RWPE1 (cell line): ENCODE results near the gene BCDIN3D.

ENCODE experiments used
- CTCF ChIA-PET: fragments of 350-600 bp; sonication (Branson Sonifier 250); formaldehyde crosslinking; extraction: SDS; loops from one replicate; lab custom pipeline; 2021; lab: Yijun Ruan, JAX
- POLR2A ChIA-PET: fragments of 400-600 bp; formaldehyde crosslinking; extraction: SDS; loops from one replicate; lab custom pipeline; 2020; ENCODE audit warnings: antibody characterized with exemption; ENCODE audit not compliant: low non-redundant PET; lab: Yijun Ruan, JAX
- DNase-seq: peaks from one replicate; pipeline ENCODE4 v3.0.0; 2012; ENCODE audit warnings: low spot score
- H3K27ac ChIP-seq: fragments of 450-650 bp; 2 replicates; pipeline ENCODE4 v1.5.1; 2017
- CTCF ChIP-seq: fragments of 450-650 bp; conservative IDR thresholded peaks from 2 replicates; pipeline ENCODE4 v1.5.1; 2017; ENCODE audit warnings: low read depth, mild to moderate bottlenecking

Gene BCDIN3D

GRCh38 chr12:49798934-49799333 is 44.0 kb downstream of the BCDIN3D start:
- DNase-seq, result no peak
- TF ChIP-seq CTCF, result no peak
- H3K27ac ChIP-seq, result peak overlapping the region; percentile 21
- CTCF ChIA-PET, result interaction anchor here (0.6 to 2.1 kb wide), 3 partner anchors 21 to 146 kb away, joined by 5 to 7 read pairs (median 6); no protein-coding TSS in a partner anchor
- POLR2A ChIA-PET, result no interaction called here

- peak overlapping the region; percentile 21 for H3K27ac ChIP-seq
- CTCF ChIA-PET, result interaction anchor here (0.7 to 2.1 kb wide), 3 partner anchors 20 to 827 kb away, joined by 4 to 7 read pairs (median 6); no protein-coding TSS in a partner anchor
- DNase-seq, result no peak
- TF ChIP-seq CTCF, result no peak
- POLR2A ChIA-PET, result no interaction called here
Observed at GRCh38 chr12:49798248-49798647, 44.7 kb downstream of the BCDIN3D start.

- POLR2A ChIA-PET, result no interaction called here
- DNase-seq, result no peak
- TF ChIP-seq CTCF, result no peak
- CTCF ChIA-PET, result interaction anchor here (0.7 kb wide), 1 partner anchor 827 kb away, joined by 4 read pairs; no protein-coding TSS in a partner anchor
- H3K27ac ChIP-seq, result peak overlapping the region; percentile 15
Observed at GRCh38 chr12:49797449-49797776, 45.5 kb downstream of the BCDIN3D start.

- ChIA-PET POLR2A (interaction anchor here (0.5 to 1.1 kb wide), 2 partner anchors 46 to 589 kb away, joined by 3 read pairs; partner anchors contain the start of gene BCDIN3D), CTCF (no interaction called here)
Observed at GRCh38 chr12:49796606-49797448, 46.1 kb downstream of the BCDIN3D start.

GRCh38 chr12:49796155-49796554 is 46.8 kb downstream of the BCDIN3D start:
- no peak for TF ChIP-seq CTCF
- POLR2A ChIA-PET, result interaction anchor here (0.5 to 1.1 kb wide), 2 partner anchors 47 to 588 kb away, joined by 3 read pairs; partner anchors contain the start of gene BCDIN3D
- CTCF ChIA-PET, result interaction anchor here (0.5 kb wide), 1 partner anchor 27 kb away, joined by 5 read pairs; no protein-coding TSS in a partner anchor
- DNase-seq, result no peak
- no peak overlapping the region for H3K27ac ChIP-seq

More at GRCh38 chr12:49796606-49797448, 46.1 kb downstream of the BCDIN3D start:
- no peak for TF ChIP-seq CTCF
- peak overlapping the region; percentile 15 for H3K27ac ChIP-seq
- no peak for DNase-seq

GRCh38 chr12:49795654-49796105 is 47.2 kb downstream of the BCDIN3D start:
- no peak for TF ChIP-seq CTCF
- ChIA-PET CTCF (interaction anchor here (0.5 kb wide), 1 partner anchor 28 kb away, joined by 5 read pairs; no protein-coding TSS in a partner anchor), POLR2A (interaction anchor here (1.1 kb wide), 1 partner anchor 47 kb away, joined by 3 read pairs; the partner anchor contains the start of gene BCDIN3D)
- no peak for DNase-seq
- no peak overlapping the region for H3K27ac ChIP-seq
